ENCODE data around the gene IDH3B. TPM values are rescaled to one million over a fixed set of nuclear protein-coding genes. Genes with fewer than 3 reads are reported as not detected.

IDH3B gene
- total RNA-seq, 1 donor from 2014 or later, result 112 TPM

DNA sequence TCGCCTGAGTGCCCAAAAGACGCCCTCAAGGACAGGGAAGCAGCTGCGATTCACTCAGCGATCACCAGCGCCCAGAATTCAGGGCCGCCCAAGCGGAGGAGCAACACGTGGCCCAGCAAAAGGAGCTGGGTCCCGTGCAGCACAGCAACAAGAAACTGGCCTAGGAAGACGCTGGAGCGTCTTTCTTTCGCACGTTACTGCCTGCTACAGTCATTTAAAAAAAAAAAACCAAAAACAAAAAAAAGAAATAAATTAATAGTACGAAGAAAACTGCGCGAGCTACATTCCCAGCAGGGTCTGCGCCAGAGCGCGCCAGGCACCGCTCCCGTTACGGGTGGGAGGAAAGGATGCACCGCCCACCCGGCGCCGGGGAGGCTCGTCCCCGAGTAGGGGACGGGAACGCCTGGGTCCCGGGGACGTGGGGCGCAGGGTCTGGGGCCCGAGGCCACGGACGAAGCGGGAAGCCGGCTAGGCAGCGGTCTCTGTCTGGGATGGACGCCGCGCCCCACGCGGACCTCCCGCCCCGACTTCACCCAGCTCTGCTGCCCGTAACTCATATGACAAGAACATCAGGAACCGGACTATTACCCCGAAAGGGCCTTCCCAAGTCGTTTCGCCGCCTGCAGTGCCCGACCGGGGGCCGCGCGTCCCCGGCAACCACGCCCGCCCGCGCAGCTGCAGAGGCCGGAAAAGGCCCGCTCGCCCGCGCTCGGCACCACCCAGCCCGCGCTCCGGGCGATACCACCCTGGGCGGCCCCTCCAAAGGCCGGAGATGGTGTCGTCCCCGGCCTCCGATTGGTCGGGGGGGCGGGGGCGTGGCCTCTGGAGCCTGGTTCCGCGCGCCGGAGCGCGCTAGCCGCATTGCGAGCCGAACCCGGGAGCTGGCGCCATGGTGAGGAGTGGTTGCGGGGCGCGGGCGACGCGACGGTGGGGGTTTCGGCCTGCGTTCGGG, 12.0 kb downstream of the IDH3B start, which contains the start of gene NOP56:
Gene NOP56, plus strand, starts transcription at position 861 of the 952 bp plus-strand sequence. Its CDS starts 29 bp downstream, at position 890.
- intact Hi-C loops (cut with micrococcal nuclease), result loop anchor here (1.0 to 5.0 kb wide), 3 partner anchors 12 to 180 kb away; partner anchors contain the start of genes IDH3B and SNRPB
- Mint-ChIP-seq H3K4me3 (ENCODE audit: low read depth) (peak within 1 kb of the TSS; percentile 89), H3K27ac (peak within 1 kb of the TSS; percentile 87), H3K4me1 (ENCODE audit: low read depth) (peaks cover 30% of the 10 kb centered on the region), H3K27me3 (ENCODE audit: low read depth) (no peaks in the 10 kb centered on the region), H3K9me3 (no peaks in the 10 kb centered on the region), H3K36me3 (ENCODE audit: low read depth) (peaks cover 49% of the 10 kb centered on the region)
- DNase-seq (ENCODE audit: low spot score), result peak; percentile 92

DNA sequence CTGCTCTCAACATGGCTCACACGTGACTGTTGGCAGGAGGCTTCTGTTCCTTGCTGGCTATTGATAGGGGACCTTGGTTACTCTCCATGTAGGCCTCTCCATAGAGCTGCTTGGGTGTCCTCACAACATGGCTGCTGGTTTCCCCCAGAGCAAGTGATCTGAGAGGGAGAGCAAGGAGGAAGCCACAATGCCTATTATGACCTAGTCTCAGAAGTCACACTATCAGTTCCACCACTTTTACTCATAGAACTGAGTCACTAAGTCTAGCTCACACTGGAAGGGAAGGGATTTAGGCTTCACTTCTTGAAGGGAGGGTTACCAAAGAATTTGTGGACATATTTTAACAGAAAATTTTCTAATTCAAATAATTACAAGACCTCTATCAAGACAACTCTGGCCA, 20.3 kb downstream of the IDH3B start:
- Mint-ChIP-seq H3K27ac (no peak overlapping the region), H3K36me3 (ENCODE audit: low read depth) (peaks cover 7% of the 10 kb centered on the region), H3K27me3 (ENCODE audit: low read depth) (no peaks in the 10 kb centered on the region), H3K4me3 (ENCODE audit: low read depth) (no peak overlapping the region), H3K9me3 (no peaks in the 10 kb centered on the region), H3K4me1 (ENCODE audit: low read depth) (no peaks in the 10 kb centered on the region)
- intact Hi-C loops (cut with micrococcal nuclease), result no loop called here
- DNase-seq (ENCODE audit: low spot score), result no peak

DNA sequence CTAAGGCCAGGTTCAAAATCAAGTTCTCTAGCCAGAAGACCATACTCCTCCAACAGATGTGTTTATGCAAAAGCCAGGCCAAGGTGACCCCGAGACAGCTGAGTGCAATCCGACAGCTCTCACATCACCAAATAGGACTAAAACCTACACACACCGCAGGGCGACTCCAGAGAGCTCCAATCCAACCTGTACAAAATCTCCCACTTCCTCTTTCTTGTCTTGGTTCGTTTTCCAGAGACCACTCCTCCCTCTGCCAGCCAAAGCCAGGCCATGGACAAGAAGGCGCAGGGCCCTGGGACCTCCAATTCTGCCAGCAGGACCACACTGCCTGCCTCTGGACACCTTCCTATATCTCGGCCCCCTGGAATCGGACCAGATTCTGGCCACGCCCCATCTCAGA, 23.1 kb downstream of the IDH3B start:
- Mint-ChIP-seq H3K27me3 (ENCODE audit: low read depth) (peaks cover 4% of the 10 kb centered on the region), H3K4me1 (ENCODE audit: low read depth) (no peaks in the 10 kb centered on the region), H3K9me3 (no peaks in the 10 kb centered on the region), H3K27ac (no peak overlapping the region), H3K36me3 (ENCODE audit: low read depth) (peaks cover 7% of the 10 kb centered on the region), H3K4me3 (ENCODE audit: low read depth) (no peak overlapping the region)
- intact Hi-C loops (cut with micrococcal nuclease), result no loop called here
- no peak for DNase-seq (ENCODE audit: low spot score)

DNA sequence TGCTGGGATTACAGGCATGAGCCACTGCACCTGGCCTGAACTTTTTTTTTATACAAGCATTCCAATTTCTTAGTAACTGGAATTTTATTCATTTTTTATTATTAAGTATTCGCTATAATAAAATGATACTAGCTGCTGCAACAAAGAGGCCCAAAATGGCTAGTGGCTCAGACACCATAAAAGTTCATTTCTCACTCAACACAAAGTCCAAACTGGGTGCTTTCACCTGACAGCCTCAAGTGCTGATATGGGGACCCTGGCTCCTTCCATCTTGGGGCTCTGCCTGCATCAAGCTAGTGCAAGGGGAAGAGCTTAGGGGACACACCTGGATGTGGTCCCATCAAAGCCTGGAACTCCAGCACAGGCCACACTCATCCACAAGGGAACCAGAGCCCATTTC, 23.8 kb downstream of the IDH3B start:
- H3K36me3 Mint-ChIP-seq (ENCODE audit: low read depth), result peaks cover 7% of the 10 kb centered on the region
- no peak overlapping the region for H3K4me3 Mint-ChIP-seq (ENCODE audit: low read depth)
- H3K27me3 Mint-ChIP-seq (ENCODE audit: low read depth), result peaks cover 4% of the 10 kb centered on the region
- no peak for DNase-seq (ENCODE audit: low spot score)
- H3K9me3 Mint-ChIP-seq, result no peaks in the 10 kb centered on the region
- intact Hi-C loops (cut with micrococcal nuclease), result no loop called here
- H3K27ac Mint-ChIP-seq, result no peak overlapping the region
- H3K4me1 Mint-ChIP-seq (ENCODE audit: low read depth), result no peaks in the 10 kb centered on the region

DNA sequence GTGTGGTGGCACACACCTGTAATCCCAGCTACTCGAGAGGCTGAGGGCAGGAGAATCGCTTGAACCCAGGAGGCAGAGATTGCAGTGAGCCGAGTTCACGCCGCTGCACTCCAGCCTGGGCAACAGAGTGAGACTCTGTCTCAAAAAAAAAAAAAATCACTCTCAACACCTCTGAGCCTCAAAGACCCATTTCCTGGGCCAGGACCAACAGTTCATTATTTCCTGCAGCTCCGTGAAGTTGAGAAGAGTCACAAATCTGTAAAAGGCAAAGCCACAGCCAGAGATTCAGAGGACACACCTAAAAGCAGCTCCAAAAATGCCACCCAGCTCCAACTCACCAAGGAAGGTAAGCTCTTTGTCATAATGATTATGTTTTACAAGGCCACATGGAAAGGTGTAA, 26.8 kb downstream of the IDH3B start:
- peaks cover 4% of the 10 kb centered on the region for H3K36me3 Mint-ChIP-seq (ENCODE audit: low read depth)
- DNase-seq (ENCODE audit: low spot score), result no peak
- no peak overlapping the region for H3K4me3 Mint-ChIP-seq (ENCODE audit: low read depth)
- H3K27me3 Mint-ChIP-seq (ENCODE audit: low read depth), result peaks cover 22% of the 10 kb centered on the region
- no peaks in the 10 kb centered on the region for H3K9me3 Mint-ChIP-seq
- H3K4me1 Mint-ChIP-seq (ENCODE audit: low read depth), result no peaks in the 10 kb centered on the region
- H3K27ac Mint-ChIP-seq, result no peak overlapping the region
- intact Hi-C loops (cut with micrococcal nuclease), result no loop called here

DNA sequence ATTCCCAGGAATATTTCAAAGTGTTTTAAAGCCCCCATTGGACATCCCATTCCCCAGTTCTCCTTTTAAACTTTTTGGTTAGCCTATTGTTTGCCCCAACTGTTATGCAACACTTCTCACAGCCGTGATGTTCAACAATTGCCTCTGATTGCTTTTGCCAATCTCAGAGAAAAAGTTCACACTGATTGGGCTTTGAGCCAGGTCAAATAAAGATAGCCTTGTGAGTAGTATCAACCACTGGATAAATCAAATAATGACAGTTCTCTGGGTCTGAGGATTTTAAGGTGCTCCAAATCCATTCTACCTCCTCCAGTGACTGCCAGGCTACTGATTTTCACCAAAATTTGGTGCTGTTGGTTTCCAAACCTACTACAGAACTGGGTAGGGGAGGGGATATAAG, 30.6 kb downstream of the IDH3B start:
- intact Hi-C loops (cut with micrococcal nuclease), result no loop called here
- H3K36me3 Mint-ChIP-seq (ENCODE audit: low read depth), result no peaks in the 10 kb centered on the region
- H3K27ac Mint-ChIP-seq, result no peak overlapping the region
- no peak overlapping the region for H3K4me3 Mint-ChIP-seq (ENCODE audit: low read depth)
- no peak for DNase-seq (ENCODE audit: low spot score)
- H3K4me1 Mint-ChIP-seq (ENCODE audit: low read depth), result no peaks in the 10 kb centered on the region
- H3K9me3 Mint-ChIP-seq, result no peaks in the 10 kb centered on the region
- H3K27me3 Mint-ChIP-seq (ENCODE audit: low read depth), result peaks cover 37% of the 10 kb centered on the region

DNA sequence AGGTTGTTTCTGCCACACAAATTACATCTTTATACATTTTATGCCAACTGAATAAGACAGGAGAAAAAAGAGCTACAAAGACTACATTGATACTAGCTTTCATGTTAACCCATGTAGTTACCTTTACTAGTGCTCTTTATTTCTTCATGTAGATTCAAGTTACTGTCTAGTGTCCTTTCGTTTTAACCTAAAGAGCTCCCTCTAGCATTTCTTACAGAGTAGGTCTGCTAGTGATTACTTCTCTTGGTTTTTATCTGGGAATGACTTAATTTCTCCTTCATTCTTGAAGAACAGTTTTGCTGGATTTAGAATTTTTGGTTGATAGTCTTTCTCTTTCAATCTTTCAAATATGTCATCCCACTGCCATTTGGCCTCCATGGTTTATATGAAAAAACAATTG, 32.8 kb downstream of the IDH3B start:
- Mint-ChIP-seq H3K4me1 (ENCODE audit: low read depth) (no peaks in the 10 kb centered on the region), H3K36me3 (ENCODE audit: low read depth) (no peaks in the 10 kb centered on the region), H3K27ac (no peak overlapping the region), H3K9me3 (no peaks in the 10 kb centered on the region), H3K27me3 (ENCODE audit: low read depth) (peaks cover 34% of the 10 kb centered on the region), H3K4me3 (ENCODE audit: low read depth) (no peak overlapping the region)
- intact Hi-C loops (cut with micrococcal nuclease), result no loop called here
- no peak for DNase-seq (ENCODE audit: low spot score)

DNA sequence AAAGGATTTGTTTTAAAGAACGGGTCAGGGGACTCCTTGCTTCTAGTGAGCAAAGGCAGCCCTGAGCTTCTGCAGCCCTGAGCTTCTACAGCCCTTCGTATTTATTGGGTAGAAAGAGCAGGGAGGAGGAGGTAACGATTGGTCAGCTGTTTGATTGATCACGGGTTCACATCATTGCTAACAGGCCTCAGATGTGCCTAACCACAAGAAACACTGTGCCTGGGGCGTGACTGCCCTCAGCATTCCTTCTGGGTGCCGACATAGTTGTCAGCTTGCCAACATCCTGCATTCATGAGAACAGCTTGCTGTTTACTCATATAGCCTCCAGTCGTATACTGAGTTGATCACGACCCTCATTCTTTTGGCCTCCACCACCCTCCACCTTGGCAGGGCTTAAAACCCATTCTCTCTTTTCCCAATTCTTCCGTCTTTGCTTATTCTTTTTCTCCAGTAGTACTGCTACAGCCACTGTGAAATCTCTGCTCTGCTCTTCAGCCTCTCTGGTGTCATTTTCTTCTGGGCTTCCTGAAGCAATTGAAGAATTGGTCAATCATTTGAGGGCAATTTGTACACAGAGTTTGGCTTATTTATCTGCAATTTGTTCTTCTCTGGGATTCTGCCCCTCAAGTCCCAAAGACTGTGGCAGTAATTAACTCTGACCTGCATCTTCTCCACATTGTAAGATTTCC, 37.0 kb downstream of the IDH3B start:
- no peak for DNase-seq (ENCODE audit: low spot score)
- Mint-ChIP-seq H3K36me3 (ENCODE audit: low read depth) (no peaks in the 10 kb centered on the region), H3K27me3 (ENCODE audit: low read depth) (peaks cover 20% of the 10 kb centered on the region), H3K9me3 (no peaks in the 10 kb centered on the region), H3K27ac (no peak overlapping the region), H3K4me3 (ENCODE audit: low read depth) (no peak overlapping the region), H3K4me1 (ENCODE audit: low read depth) (no peaks in the 10 kb centered on the region)
- intact Hi-C loops (cut with micrococcal nuclease), result no loop called here

DNA sequence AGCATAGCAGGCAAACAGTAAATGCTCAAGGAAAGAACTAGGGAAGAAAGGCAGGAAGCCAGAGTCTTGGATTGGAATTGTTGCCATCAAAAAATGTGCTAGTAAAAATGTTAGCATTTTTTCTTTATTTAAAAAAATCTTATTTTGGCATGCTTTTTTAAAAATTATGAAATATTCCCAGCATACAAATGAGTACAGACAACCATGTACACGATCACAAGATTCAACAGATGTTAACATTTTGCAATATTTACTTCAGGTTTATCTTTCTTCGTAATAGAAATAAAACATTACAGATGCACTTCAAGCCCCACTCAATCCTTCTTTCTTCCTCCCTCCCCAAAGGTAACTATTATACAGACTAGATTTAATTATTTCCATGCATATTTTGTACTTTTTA, 39.0 kb downstream of the IDH3B start:
- H3K36me3 Mint-ChIP-seq (ENCODE audit: low read depth), result no peaks in the 10 kb centered on the region
- intact Hi-C loops (cut with micrococcal nuclease), result no loop called here

DNA sequence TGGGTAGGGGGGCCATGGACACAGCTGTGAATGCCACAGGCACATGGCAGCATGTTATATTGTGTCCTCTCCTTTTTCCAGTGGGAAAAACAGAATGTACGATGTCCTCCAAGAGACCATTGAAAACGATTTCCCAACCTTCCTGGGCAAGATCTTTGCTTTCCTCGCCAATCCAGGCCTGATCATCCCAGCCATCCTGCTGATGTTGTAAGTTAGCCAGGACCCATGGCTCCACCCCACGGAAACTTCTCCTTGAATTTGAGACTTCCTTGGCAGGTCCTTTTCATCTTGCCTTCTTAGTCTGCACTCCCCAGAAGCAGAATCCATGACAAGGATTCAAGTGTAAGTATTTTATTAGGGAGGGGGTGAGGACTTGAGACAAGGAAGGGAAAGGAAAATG, 39.8 kb downstream of the IDH3B start:
- Mint-ChIP-seq H3K4me3 (ENCODE audit: low read depth) (no peak overlapping the region), H3K4me1 (ENCODE audit: low read depth) (peaks cover 4% of the 10 kb centered on the region), H3K27me3 (ENCODE audit: low read depth) (peaks cover 11% of the 10 kb centered on the region), H3K9me3 (no peaks in the 10 kb centered on the region), H3K36me3 (ENCODE audit: low read depth) (no peaks in the 10 kb centered on the region), H3K27ac (no peak overlapping the region)
- no peak for DNase-seq (ENCODE audit: low spot score)
- intact Hi-C loops (cut with micrococcal nuclease), result no loop called here

More for the DNA sequence above, 39.0 kb downstream of the IDH3B start:
- H3K27me3 Mint-ChIP-seq (ENCODE audit: low read depth), result peaks cover 11% of the 10 kb centered on the region
- no peak overlapping the region for H3K27ac Mint-ChIP-seq
- no peak for DNase-seq (ENCODE audit: low spot score)
- no peak overlapping the region for H3K4me3 Mint-ChIP-seq (ENCODE audit: low read depth)
- no peaks in the 10 kb centered on the region for H3K9me3 Mint-ChIP-seq
- peaks cover 4% of the 10 kb centered on the region for H3K4me1 Mint-ChIP-seq (ENCODE audit: low read depth)

DNA sequence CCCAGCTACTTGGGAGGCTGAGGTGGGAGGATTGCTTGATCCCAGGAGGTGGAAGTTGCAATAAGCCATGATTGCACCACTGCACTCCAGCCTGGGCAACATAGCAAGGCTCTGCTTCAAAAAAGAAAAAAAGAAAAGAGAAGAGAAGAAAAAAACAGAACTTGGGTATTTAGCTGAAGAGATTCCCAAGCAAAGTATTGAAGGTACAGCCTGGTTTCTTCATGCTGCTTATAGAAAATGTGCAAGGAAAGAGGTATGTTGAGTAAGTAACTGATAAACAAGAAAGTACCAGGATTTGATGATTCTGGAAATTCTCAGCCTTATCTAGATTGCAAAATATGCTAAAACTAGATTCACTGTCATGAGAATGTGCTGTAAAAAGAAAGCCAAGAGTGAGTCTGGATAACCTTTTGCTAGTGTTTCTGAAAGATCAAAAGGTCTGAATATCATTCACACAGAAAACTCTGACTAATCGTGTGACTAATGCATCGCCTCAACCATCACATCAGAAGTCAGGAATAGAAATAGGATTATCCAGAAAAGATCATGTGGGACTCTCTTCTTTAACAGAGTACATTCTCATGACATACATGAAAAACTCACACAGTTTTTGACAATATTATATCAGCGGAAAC, 43.9 kb downstream of the IDH3B start:
- H3K27me3 Mint-ChIP-seq (ENCODE audit: low read depth), result peaks cover 20% of the 10 kb centered on the region
- H3K9me3 Mint-ChIP-seq, result no peaks in the 10 kb centered on the region
- peaks cover 4% of the 10 kb centered on the region for H3K4me1 Mint-ChIP-seq (ENCODE audit: low read depth)
- DNase-seq (ENCODE audit: low spot score), result no peak
- intact Hi-C loops (cut with micrococcal nuclease), result no loop called here
- no peak overlapping the region for H3K4me3 Mint-ChIP-seq (ENCODE audit: low read depth)
- no peaks in the 10 kb centered on the region for H3K36me3 Mint-ChIP-seq (ENCODE audit: low read depth)
- H3K27ac Mint-ChIP-seq, result no peak overlapping the region

DNA sequence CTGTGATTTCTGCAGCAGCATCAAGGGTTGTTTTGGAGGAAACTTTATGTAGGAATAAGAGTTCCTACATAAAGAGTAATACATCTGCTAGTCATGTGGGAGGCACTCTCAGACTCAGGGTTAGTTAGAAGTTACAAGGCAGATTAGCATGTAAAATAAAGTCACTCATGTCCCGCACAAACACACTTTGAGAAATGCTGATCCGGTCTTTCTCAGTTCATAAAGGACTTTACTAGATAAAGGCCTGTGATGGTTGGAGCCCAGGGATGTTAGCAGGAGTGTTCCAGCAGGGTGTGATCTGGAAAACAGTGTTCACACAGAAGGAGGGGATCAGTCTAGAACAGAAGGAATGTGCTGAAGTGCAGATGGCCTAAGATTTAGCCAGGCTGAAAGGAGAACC, 44.7 kb downstream of the IDH3B start:
- no peak for DNase-seq (ENCODE audit: low spot score)
- Mint-ChIP-seq H3K4me3 (ENCODE audit: low read depth) (no peak overlapping the region), H3K27me3 (ENCODE audit: low read depth) (peaks cover 23% of the 10 kb centered on the region), H3K36me3 (ENCODE audit: low read depth) (no peaks in the 10 kb centered on the region), H3K9me3 (no peaks in the 10 kb centered on the region), H3K4me1 (ENCODE audit: low read depth) (peaks cover 4% of the 10 kb centered on the region), H3K27ac (no peak overlapping the region)
- intact Hi-C loops (cut with micrococcal nuclease), result no loop called here

DNA sequence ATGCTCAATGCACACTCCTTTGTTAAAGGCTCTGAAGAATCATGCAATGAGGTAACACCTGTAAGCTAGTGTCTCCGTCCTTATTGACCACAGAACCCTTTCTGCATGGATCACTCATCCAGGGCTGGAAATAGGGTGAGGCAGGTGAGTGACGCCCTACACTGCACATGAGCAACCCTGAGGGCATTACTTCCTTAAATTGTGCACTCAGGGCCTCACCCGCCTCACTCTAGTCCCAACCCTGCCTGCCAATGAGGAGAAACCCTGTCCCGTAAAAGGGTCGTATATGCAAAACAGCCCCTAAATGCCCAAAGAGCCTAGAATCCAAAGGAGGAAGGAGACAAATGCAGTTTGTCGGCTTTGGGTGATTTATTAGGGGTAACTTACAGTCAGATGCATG, 45.2 kb downstream of the IDH3B start:
- Mint-ChIP-seq H3K4me1 (ENCODE audit: low read depth) (peaks cover 4% of the 10 kb centered on the region), H3K27me3 (ENCODE audit: low read depth) (peaks cover 23% of the 10 kb centered on the region), H3K27ac (no peak overlapping the region), H3K4me3 (ENCODE audit: low read depth) (no peak overlapping the region), H3K36me3 (ENCODE audit: low read depth) (no peaks in the 10 kb centered on the region), H3K9me3 (no peaks in the 10 kb centered on the region)
- DNase-seq (ENCODE audit: low spot score), result no peak
- intact Hi-C loops (cut with micrococcal nuclease), result no loop called here

Measured in activated T-helper 2 cell treated with anti-CD3 and anti-CD28 coated beads, Interferon-gamma antibody, Interleukin-2, Interleukin-4, amounts not matched to agents 10 μg/mL and 5 μg/mL and 100 μg/mL, durations not matched to agents 14 hours and 24 hours and 36 hours (primary cell).